ENCODE results near the gene TNFRSF13B. TPM values are rescaled to one million over a fixed set of nuclear protein-coding genes. Genes with fewer than 3 reads are reported as not detected.

Gene TNFRSF13B
- total RNA-seq, 1 experiment from 2014 or later, result not detected

- H3K4me2 ChIP-seq (ENCODE audit: low read length), result no peak overlapping the region
- intact Hi-C loops (cut with micrococcal nuclease), result loop anchor here (5.0 kb wide), 1 partner anchor 72 kb away; no protein-coding TSS in a partner anchor
- H4K20me1 ChIP-seq (ENCODE audit: insufficient read depth), result no peaks in the 10 kb centered on the region
- H3K4me1 ChIP-seq (ENCODE audit: control insufficient read depth in 1 of 2, insufficient read depth in 2 of 2, low read length in 2 of 2), result peaks cover 0 to 19% of the 10 kb centered on the region in 2 experiments; a peak in 1 of 4 replicates
- H3K9ac ChIP-seq (ENCODE audit: low read length), result no peak overlapping the region
- H3K79me2 ChIP-seq (ENCODE audit: insufficient read depth, low read length), result no peaks in the 10 kb centered on the region
- no TSS peak for BruUV-seq (replicated peaks)
- RAD21 ChIA-PET (ENCODE audit: low non-redundant PET in 1 of 2, low total read pairs in 2 of 2, uncharacterized antibody in 2 of 2, unreplicated experiment in 2 of 2), result no interaction called here
- DNase-seq (ENCODE audit: low read depth, low spot score) (no peak), ATAC-seq (no peak)
- no peaks in the 10 kb centered on the region for H3K27me3 ChIP-seq (ENCODE audit: insufficient read depth, low read length)
- H3K9me2 ChIP-seq (ENCODE audit: insufficient read depth), result no peaks in the 10 kb centered on the region
- no peak for TF ChIP-seq MAX (IDR thresholded peaks at IDR 0.05)
- no peak for TF ChIP-seq POLR2A (IDR thresholded peaks at IDR 0.05; ENCODE audit: borderline replicate concordance, extremely low read depth, insufficient read depth, insufficient read length)
- no peak for TF ChIP-seq SIN3A (IDR thresholded peaks at IDR 0.05; ENCODE audit: low read depth)
- TF ChIP-seq REST (IDR thresholded peaks at IDR 0.05; ENCODE audit: low read depth), result no peak
- no peak for TF ChIP-seq RAD21 (IDR thresholded peaks at IDR 0.05; ENCODE audit: low read depth)
- no peak for TF ChIP-seq EZH2phosphoT487 (IDR thresholded peaks at IDR 0.05; ENCODE audit: borderline replicate concordance)
- H3K9me3 ChIP-seq (ENCODE audit: control insufficient read depth in 1 of 2, insufficient read depth in 1 of 2, low read depth in 1 of 2, low read length in 2 of 2), result no peaks in the 10 kb centered on the region
- CTCF ChIA-PET, result no interaction called here
- POLR2A ChIA-PET, result no interaction called here
- H3K4me3 ChIP-seq (replicated peaks in 1 of 2; ENCODE audit: low read depth in 1 of 2, low read length in 2 of 2), result no peak overlapping the region
- H3K27ac ChIP-seq (ENCODE audit: low read depth, low read length), result no peak overlapping the region
- no peaks in the 10 kb centered on the region for H3K36me3 ChIP-seq (ENCODE audit: control insufficient read depth in 1 of 2, insufficient read depth in 2 of 2, low read length in 2 of 2)
- H2AFZ ChIP-seq (ENCODE audit: low read depth, low read length, poor library complexity, severe bottlenecking), result no peak overlapping the region
Observed at GRCh38 chr17:16994631-16995030, 22.7 kb upstream of the TNFRSF13B start.
